22Rv1 (cell line): Measurements from ENCODE around the gene SP140.

ENCODE experiments used
- ZFX ChIP-seq: fragments of 450-650 bp; IDR thresholded peaks from 2 replicates; pipeline ENCODE4 v1.6.1; 2017; ENCODE audit warnings: antibody characterized with exemption, borderline replicate concordance
- TF ChIP-seq, protein P1 (sequence below): fragments of 450-650 bp; IDR thresholded peaks from 2 replicates; pipeline ENCODE4 v1.5.1; 2017; ENCODE audit warnings: mild to moderate bottlenecking

GRCh38 chr2:230250231-230250630 lies 24.7 kb downstream of the SP140 start:
- TF ChIP-seq, protein P1, sequence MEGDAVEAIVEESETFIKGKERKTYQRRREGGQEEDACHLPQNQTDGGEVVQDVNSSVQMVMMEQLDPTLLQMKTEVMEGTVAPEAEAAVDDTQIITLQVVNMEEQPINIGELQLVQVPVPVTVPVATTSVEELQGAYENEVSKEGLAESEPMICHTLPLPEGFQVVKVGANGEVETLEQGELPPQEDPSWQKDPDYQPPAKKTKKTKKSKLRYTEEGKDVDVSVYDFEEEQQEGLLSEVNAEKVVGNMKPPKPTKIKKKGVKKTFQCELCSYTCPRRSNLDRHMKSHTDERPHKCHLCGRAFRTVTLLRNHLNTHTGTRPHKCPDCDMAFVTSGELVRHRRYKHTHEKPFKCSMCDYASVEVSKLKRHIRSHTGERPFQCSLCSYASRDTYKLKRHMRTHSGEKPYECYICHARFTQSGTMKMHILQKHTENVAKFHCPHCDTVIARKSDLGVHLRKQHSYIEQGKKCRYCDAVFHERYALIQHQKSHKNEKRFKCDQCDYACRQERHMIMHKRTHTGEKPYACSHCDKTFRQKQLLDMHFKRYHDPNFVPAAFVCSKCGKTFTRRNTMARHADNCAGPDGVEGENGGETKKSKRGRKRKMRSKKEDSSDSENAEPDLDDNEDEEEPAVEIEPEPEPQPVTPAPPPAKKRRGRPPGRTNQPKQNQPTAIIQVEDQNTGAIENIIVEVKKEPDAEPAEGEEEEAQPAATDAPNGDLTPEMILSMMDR: no peak
- no peak for TF ChIP-seq ZFX
